Pancreas (tissue), 10 donors: ENCODE results near the gene ZNF630. TPM values are rescaled to one million over a fixed set of nuclear protein-coding genes. Genes with fewer than 3 reads are reported as not detected.

ENCODE experiments used
- ATAC-seq, 4 donors: fragments of 200-7000 bp; cut with Tn5 transposase; one replicate each; pipeline versions ENCODE4 v1.8.0 to v1.9.1; 2020; ENCODE audit warnings: mild to moderate bottlenecking in 4 of 4, moderate library complexity in 4 of 4
- DNase-seq, 6 donors: peaks; one replicate each; pipeline ENCODE4 v3.0.0-alpha.2; 2020
- FAIRE-seq: peaks from 2 replicates; lab custom pipeline; 2012; peaks lifted over from hg19 to GRCh38; lab: Jason Lieb, UNC
- H3K27ac ChIP-seq, 4 donors: fragments of 200-600 bp; sonication (generic); 1 replicate in 3 of 4; 2 replicates in 1 of 4; pipeline versions ENCODE4 v1.5.0 to v1.8.0; 2020
- H3K27me3 ChIP-seq, 4 donors: fragments of 200-600 bp; one replicate each; pipeline ENCODE4 v1.8.0; 2021
- H3K36me3 ChIP-seq, 3 donors: fragments of 200-600 bp; sonication (generic) in 1 of 3; one replicate each; pipeline versions ENCODE4 v1.5.0 to v1.8.0; 2020 to 2021
- H3K4me1 ChIP-seq, 3 donors: fragments of 200-600 bp; one replicate each; pipeline ENCODE4 v1.8.0; 2021
- H3K4me3 ChIP-seq, 4 donors: fragments of 200-600 bp; sonication (generic) in 2 of 4; one replicate each; pipeline versions ENCODE4 v1.5.0 to v1.8.0; 2020 to 2021
- H3K9me3 ChIP-seq, 4 donors: fragments of 200-600 bp; one replicate each; pipeline ENCODE4 v1.8.0; 2021
- CTCF ChIP-seq, 4 donors: fragments of 200-600 bp; sonication (generic) in 3 of 4; IDR thresholded peaks; one replicate each; pipeline versions ENCODE4 v1.5.0 to v1.8.0; 2021; ENCODE audit warnings: antibody characterized with exemption in 4 of 4
- WGBS, 2 donors: extraction: QIAGEN DNeasy Blood & Tissue Kit; methylation state at CpG; one replicate each; pipeline ENCODE4 v1.1.7; 2013; 5-methylcytosine and 5-hydroxymethylcytosine counted together
- intact Hi-C, 3 donors: fragments of 100-400 bp; cut with DNase I; formaldehyde crosslinking; loops; one replicate each; pipeline versions ENCODE4 v1.11.1 to v1.14.2; 2022
- polyA plus RNA-seq, 2 donors: library from polyadenylated mRNA; stranded (reverse); fragments of 200-250 nt; gene quantifications; one replicate each; pipeline ENCODE4 v1.2.3, GENCODE V29; 2013
- total RNA-seq, 6 donors: library from RNA; stranded (reverse); fragmentation: NEBNext Ultra II Directional in 4 of 6; extraction: Animal tissue kit (Norgen Biotek cat#: 25700) in 4 of 6; gene quantifications; one replicate each; pipeline versions ENCODE4 v1.2.1 to v1.2.4, GENCODE V29; 2021 to 2023
- donor health status: healthy with polysubstance abuse.
- donor health status: DM: no; HTN: no; CAD: no; lungs with moderate emphysema.
- donor health status: DM: no; HTN: no; CAD: no.
- donor health status: control.
- donor health status: control.
- donor health status: Bipolar disorder and iron deficiency.
- donor health status: DM: yes; HTN: yes; CAD: no.
- donor health status: DM: no; HTN: no; CAD: no.
- donor health status: DM: no; HTN: no; CAD: no.
- donor health status: DM: yes; HTN: yes; CAD: no.

Gene ZNF630
- total and polyA plus RNA-seq, 8 donors, result 1.3 to 2.9 (median 1.4) TPM

GRCh38 chrX:48058621-48059295 lies 12.7 kb downstream of the ZNF630 start:
- H3K4me3 ChIP-seq, result no peak overlapping the region
- no peaks in the 10 kb centered on the region for H3K9me3 ChIP-seq
- FAIRE-seq, result no peak
- H3K36me3 ChIP-seq, result peaks cover 0 to 2% (median 0%) of the 10 kb centered on the region in 3 donors
- no peak for ATAC-seq
- H3K27me3 ChIP-seq, result no peaks in the 10 kb centered on the region
- no peak overlapping the region for H3K27ac ChIP-seq
- intact Hi-C loops, result no loop called here
- no peak for TF ChIP-seq CTCF (IDR thresholded peaks at IDR 0.05)
- WGBS, 2 donors, result 52 to 94% methylated on average over 2 of the region's 2 CpGs
- no peaks in the 10 kb centered on the region for H3K4me1 ChIP-seq
- DNase-seq, result no peak

- H3K4me3 ChIP-seq, result no peak overlapping the region
- no peaks in the 10 kb centered on the region for H3K27me3 ChIP-seq
- FAIRE-seq (no peak), DNase-seq (no peak), ATAC-seq (no peak)
- H3K9me3 ChIP-seq, result no peaks in the 10 kb centered on the region
- 77 to 95% methylated on average over 5 of the region's 5 CpGs for WGBS, 2 donors
- no peaks in the 10 kb centered on the region for H3K4me1 ChIP-seq
- intact Hi-C loops, result no loop called here
- no peak for TF ChIP-seq CTCF (IDR thresholded peaks at IDR 0.05)
- H3K36me3 ChIP-seq, result no peaks in the 10 kb centered on the region
- no peak overlapping the region for H3K27ac ChIP-seq
Observed at GRCh38 chrX:48046846-48047245, 24.6 kb downstream of the ZNF630 start.

GRCh38 chrX:48045410-48046311 lies 25.8 kb downstream of the ZNF630 start:
- Histone ChIP-seq H3K27me3 (no peaks in the 10 kb centered on the region), H3K4me1 (no peaks in the 10 kb centered on the region), H3K27ac (peak overlapping the region in 1 of 4 donors; percentile 2), H3K36me3 (no peaks in the 10 kb centered on the region), H3K9me3 (no peaks in the 10 kb centered on the region), H3K4me3 (no peak overlapping the region)
- DNase-seq (peak in 1 of 6 donors; percentile 14), FAIRE-seq (no peak), ATAC-seq (peak in 3 of 4 donors; percentile 19 to 56 (median 25))
- 57 to 69% methylated on average over 8 of the region's 8 CpGs for WGBS, 2 donors
- TF ChIP-seq CTCF (IDR thresholded peaks at IDR 0.05), result no peak
- intact Hi-C loops, result no loop called here

GRCh38 chrX:48043056-48043455 lies 28.4 kb downstream of the ZNF630 start:
- ATAC-seq (no peak), FAIRE-seq (no peak)
- no peaks in the 10 kb centered on the region for H3K36me3 ChIP-seq

More at GRCh38 chrX:48043056-48043455, 28.4 kb downstream of the ZNF630 start:
- Histone ChIP-seq H3K27me3 (no peaks in the 10 kb centered on the region), H3K4me1 (no peaks in the 10 kb centered on the region), H3K9me3 (no peaks in the 10 kb centered on the region), H3K27ac (no peak overlapping the region), H3K4me3 (no peak overlapping the region)
- 42 to 57% methylated on average over 4 of the region's 4 CpGs for WGBS, 2 donors
- no peak for TF ChIP-seq CTCF (IDR thresholded peaks at IDR 0.05)
- intact Hi-C loops, result no loop called here
- DNase-seq, result no peak
